Mucosa of descending colon (tissue), 3 donors: ENCODE measurements around the gene ARAP3. TPM values are rescaled to one million over a fixed set of nuclear protein-coding genes. Genes with fewer than 3 reads are reported as not detected.

Experiments
- ATAC-seq: fragments of 200-7000 bp; cut with Tn5 transposase; one replicate; pipeline ENCODE4 v1.9.1; 2020; ENCODE audit warnings: mild to moderate bottlenecking, moderate library complexity
- DNase-seq, 3 donors: peaks; one replicate each; pipeline ENCODE4 v3.0.0-alpha.2; 2020
- H3K36me3 ChIP-seq: fragments of 200-600 bp; one replicate; pipeline ENCODE4 v1.8.0; 2021; ENCODE audit warnings: low read depth, mild to moderate bottlenecking
- H3K4me1 ChIP-seq: fragments of 200-600 bp; one replicate; pipeline ENCODE4 v1.8.0; 2021; ENCODE audit warnings: low read depth, mild to moderate bottlenecking
- H3K4me3 ChIP-seq: fragments of 200-600 bp; one replicate; pipeline ENCODE4 v1.8.0; 2021; ENCODE audit warnings: mild to moderate bottlenecking
- H3K9me3 ChIP-seq: fragments of 200-600 bp; one replicate; pipeline ENCODE4 v1.8.0; 2021; ENCODE audit warnings: mild to moderate bottlenecking
- CTCF ChIP-seq: fragments of 200-600 bp; IDR thresholded peaks from one replicate; pipeline ENCODE4 v1.8.0; 2022; ENCODE audit warnings: antibody characterized with exemption, mild to moderate bottlenecking
- intact Hi-C, 2 donors: fragments of 100-400 bp; cut with DNase I in 1 of 2; cut with micrococcal nuclease in 1 of 2; formaldehyde crosslinking; loops; one replicate each; pipeline versions ENCODE4 v1.11.0 to v1.11.1; 2022; cut with DNase I, micrococcal nuclease
- total RNA-seq, 3 donors: library from RNA; stranded (reverse); fragmentation: NEBNext Ultra II Directional in 2 of 3; extraction: Animal tissue kit (Norgen Biotek cat#: 25700) in 2 of 3; gene quantifications; one replicate each; pipeline versions ENCODE4 v1.2.1 to v1.2.4, GENCODE V29; 2021 to 2023
- donor health status: DM: no; HTN: no; CAD: no; lungs with moderate emphysema.
- donor health status: DM: no; HTN: no; CAD: no.
- donor health status: DM: no; HTN: yes; CAD: no.

The ARAP3 gene
- total RNA-seq, 3 donors from 2014 or later: 5.7 to 10.9 (median 8.0) TPM

DNA sequence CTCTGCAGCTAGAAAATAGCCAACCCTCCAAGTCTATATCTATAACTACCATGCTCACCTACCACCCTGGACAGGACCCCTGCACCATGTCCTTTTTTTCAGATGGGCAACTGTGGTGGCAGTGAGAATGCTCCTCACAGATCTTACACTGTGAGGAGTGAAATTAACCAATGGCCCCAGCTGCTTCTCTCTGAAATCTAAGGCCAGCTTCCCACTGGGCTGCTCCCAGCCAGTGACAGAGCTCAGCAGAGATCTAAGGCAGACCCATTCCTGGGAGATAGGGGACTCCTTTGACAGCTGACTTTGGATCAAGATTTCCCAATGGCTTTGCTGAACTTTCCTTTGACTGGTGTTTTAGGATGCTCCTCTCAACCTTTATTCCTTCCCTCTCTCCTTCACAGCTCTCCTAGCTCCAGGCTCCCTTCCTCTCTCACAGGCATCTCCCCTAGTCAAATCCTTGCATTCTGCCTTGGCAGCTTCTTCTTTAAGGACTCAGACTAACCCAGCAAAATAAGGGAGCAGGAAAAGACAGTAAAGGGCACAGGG, 1.6 kb upstream of the ARAP3 start:
- no peak overlapping the region for H3K4me3 ChIP-seq
- intact Hi-C loops: no loop called here

DNA sequence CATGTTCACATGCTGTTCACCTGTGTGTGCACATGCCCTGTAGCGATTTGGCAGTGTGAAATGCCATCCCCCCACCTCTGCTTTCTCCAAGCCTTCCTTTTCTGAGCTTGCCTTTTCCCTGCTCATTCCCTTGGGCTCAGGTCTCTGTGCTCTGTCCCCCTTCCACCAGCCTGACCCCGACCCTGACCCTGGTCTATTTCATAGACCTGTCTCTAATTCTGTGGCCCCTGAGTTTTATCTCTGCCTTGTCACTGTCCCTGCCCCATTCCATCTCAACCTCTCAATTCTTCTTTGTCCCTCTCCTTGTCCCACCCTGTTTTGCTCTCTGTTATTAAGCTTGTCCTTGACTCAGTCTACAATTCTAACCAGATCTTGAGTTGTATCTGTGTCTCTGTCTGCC, 735 bp downstream of the ARAP3 start:
- no peaks in the 10 kb centered on the region for H3K36me3 ChIP-seq
- no peak for TF ChIP-seq CTCF
- intact Hi-C loops: no loop called here

More for the DNA sequence above, 1.6 kb upstream of the ARAP3 start:
- Histone ChIP-seq H3K9me3 (no peaks in the 10 kb centered on the region), H3K36me3 (no peaks in the 10 kb centered on the region), H3K4me1 (peaks cover 18% of the 10 kb centered on the region)
- ATAC-seq (no peak), DNase-seq (no peak)
- no peak for TF ChIP-seq CTCF

DNA sequence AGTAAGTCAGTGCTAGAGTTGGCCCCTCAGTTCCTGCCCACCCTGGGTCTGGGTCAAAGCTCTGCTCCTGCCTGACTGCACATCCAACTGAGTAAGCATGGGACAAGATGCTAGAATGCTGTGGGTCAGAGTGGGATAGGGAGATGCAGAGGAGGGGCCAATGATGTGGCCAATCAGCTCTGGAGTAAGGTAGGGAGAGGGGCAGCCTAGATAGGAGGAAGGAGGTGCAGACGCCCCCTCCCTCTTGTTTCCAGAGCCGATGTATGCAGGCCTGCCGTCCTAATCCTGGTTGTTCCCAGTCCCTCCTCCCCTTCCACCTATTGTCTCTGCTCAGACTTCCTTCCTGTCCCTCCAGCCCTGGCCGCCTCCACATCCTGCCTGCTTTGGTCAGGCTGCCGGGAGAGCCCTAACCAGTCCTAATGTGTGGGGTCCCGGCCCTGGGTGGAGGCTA, 1.3 kb downstream of the ARAP3 start:
- DNase-seq: peak in 2 of 3 donors; percentile 56 to 66
- intact Hi-C loops: no loop called here

More for the DNA sequence above, 735 bp downstream of the ARAP3 start:
- Histone ChIP-seq H3K4me1 (peaks cover 18% of the 10 kb centered on the region), H3K4me3 (no peak overlapping the region), H3K9me3 (no peaks in the 10 kb centered on the region)
- DNase-seq (no peak), ATAC-seq (peak; percentile 1)

GRCh38 chr5:141680178-141680577, 1.9 kb downstream of the ARAP3 start:
- no peak for TF ChIP-seq CTCF
- peak in 1 of 3 donors; percentile 59 for DNase-seq
- no peaks in the 10 kb centered on the region for H3K9me3 ChIP-seq
- H3K4me3 ChIP-seq: no peak overlapping the region
- no peaks in the 10 kb centered on the region for H3K36me3 ChIP-seq
- no peak for ATAC-seq
- intact Hi-C loops: no loop called here
- H3K4me1 ChIP-seq: peaks cover 18% of the 10 kb centered on the region

More for the DNA sequence above, 1.3 kb downstream of the ARAP3 start:
- peaks cover 18% of the 10 kb centered on the region for H3K4me1 ChIP-seq
- no peaks in the 10 kb centered on the region for H3K36me3 ChIP-seq
- TF ChIP-seq CTCF: no peak
- H3K4me3 ChIP-seq: no peak overlapping the region
- peak; percentile 20 for ATAC-seq
- H3K9me3 ChIP-seq: no peaks in the 10 kb centered on the region

- intact Hi-C loops: no loop called here
- DNase-seq: no peak
- H3K4me1 ChIP-seq: peaks cover 15% of the 10 kb centered on the region
- H3K9me3 ChIP-seq: no peaks in the 10 kb centered on the region
- no peak for TF ChIP-seq CTCF
- no peak overlapping the region for H3K4me3 ChIP-seq
- no peaks in the 10 kb centered on the region for H3K36me3 ChIP-seq
- ATAC-seq: no peak
Observed at GRCh38 chr5:141677415-141677814, 4.6 kb downstream of the ARAP3 start.

DNA sequence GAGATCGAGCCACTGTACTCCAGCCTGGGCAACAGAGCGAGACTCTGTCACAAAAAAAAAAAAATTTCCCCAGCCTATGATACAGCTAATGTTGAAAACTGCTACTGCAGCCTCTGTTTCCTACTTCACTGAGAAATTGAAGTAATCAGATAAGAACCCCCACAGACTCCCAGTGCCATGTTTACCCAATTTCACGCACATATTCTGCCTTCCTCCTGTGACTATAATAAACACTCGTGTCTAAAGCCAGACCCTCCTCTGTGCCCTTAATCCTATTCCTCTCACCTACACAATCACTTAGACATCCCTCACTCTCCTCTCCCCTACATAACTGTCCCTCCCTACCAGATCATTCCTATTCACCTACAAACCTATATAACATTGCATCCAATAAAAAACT, 6.4 kb downstream of the ARAP3 start:
- peaks cover 1% of the 10 kb centered on the region for H3K4me1 ChIP-seq
- ATAC-seq: no peak
- H3K9me3 ChIP-seq: no peaks in the 10 kb centered on the region
- DNase-seq: no peak
- TF ChIP-seq CTCF: no peak
- H3K36me3 ChIP-seq: no peaks in the 10 kb centered on the region
- intact Hi-C loops: no loop called here
- no peak overlapping the region for H3K4me3 ChIP-seq
